ENCODE measurements around the gene NELL2. TPM values are rescaled to one million over a fixed set of nuclear protein-coding genes. Genes with fewer than 3 reads are reported as not detected.

The NELL2 gene
- total RNA-seq, 1 experiment from 2014 or later, result 1.1 TPM

GRCh38 chr12:44551631-44552030 is 324.5 kb downstream of the NELL2 start:
- POLR2A ChIA-PET, result no interaction called here
- no peaks in the 10 kb centered on the region for H3K27me3 ChIP-seq (ENCODE audit: insufficient read depth, low read length)
- no peak overlapping the region for H3K27ac ChIP-seq (ENCODE audit: low read depth, low read length)
- H3K4me1 ChIP-seq (ENCODE audit: control insufficient read depth in 1 of 2, insufficient read depth in 2 of 2, low read length in 2 of 2), result no peaks in the 10 kb centered on the region
- H3K9me3 ChIP-seq (ENCODE audit: control insufficient read depth in 1 of 2, insufficient read depth in 1 of 2, low read depth in 1 of 2, low read length in 2 of 2), result no peaks in the 10 kb centered on the region
- RAD21 ChIA-PET (ENCODE audit: low non-redundant PET in 1 of 2, low total read pairs in 2 of 2, uncharacterized antibody in 2 of 2, unreplicated experiment in 2 of 2), result no interaction called here
- no peak overlapping the region for H2AFZ ChIP-seq (ENCODE audit: low read depth, low read length, poor library complexity, severe bottlenecking)
- no peaks in the 10 kb centered on the region for H3K9me2 ChIP-seq (ENCODE audit: insufficient read depth)
- H3K4me2 ChIP-seq (ENCODE audit: low read length), result no peak overlapping the region
- CTCF ChIA-PET, result no interaction called here
- intact Hi-C loops (cut with micrococcal nuclease), result no loop called here
- no peaks in the 10 kb centered on the region for H3K79me2 ChIP-seq (ENCODE audit: insufficient read depth, low read length)
- no peaks in the 10 kb centered on the region for H3K36me3 ChIP-seq (ENCODE audit: control insufficient read depth in 1 of 2, insufficient read depth in 2 of 2, low read length in 2 of 2)
- TF ChIP-seq ZNF274 (IDR thresholded peaks at IDR 0.05; ENCODE audit: low read depth, low read length), result no peak
- TF ChIP-seq, protein P1, sequence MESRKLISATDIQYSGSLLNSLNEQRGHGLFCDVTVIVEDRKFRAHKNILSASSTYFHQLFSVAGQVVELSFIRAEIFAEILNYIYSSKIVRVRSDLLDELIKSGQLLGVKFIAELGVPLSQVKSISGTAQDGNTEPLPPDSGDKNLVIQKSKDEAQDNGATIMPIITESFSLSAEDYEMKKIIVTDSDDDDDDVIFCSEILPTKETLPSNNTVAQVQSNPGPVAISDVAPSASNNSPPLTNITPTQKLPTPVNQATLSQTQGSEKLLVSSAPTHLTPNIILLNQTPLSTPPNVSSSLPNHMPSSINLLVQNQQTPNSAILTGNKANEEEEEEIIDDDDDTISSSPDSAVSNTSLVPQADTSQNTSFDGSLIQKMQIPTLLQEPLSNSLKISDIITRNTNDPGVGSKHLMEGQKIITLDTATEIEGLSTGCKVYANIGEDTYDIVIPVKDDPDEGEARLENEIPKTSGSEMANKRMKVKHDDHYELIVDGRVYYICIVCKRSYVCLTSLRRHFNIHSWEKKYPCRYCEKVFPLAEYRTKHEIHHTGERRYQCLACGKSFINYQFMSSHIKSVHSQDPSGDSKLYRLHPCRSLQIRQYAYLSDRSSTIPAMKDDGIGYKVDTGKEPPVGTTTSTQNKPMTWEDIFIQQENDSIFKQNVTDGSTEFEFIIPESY (IDR thresholded peaks at IDR 0.05; ENCODE audit: extremely low read depth, insufficient replicate concordance, low read length), result no peak
- no peak for TF ChIP-seq ZFX (IDR thresholded peaks at IDR 0.05)
- TF ChIP-seq, protein P2, sequence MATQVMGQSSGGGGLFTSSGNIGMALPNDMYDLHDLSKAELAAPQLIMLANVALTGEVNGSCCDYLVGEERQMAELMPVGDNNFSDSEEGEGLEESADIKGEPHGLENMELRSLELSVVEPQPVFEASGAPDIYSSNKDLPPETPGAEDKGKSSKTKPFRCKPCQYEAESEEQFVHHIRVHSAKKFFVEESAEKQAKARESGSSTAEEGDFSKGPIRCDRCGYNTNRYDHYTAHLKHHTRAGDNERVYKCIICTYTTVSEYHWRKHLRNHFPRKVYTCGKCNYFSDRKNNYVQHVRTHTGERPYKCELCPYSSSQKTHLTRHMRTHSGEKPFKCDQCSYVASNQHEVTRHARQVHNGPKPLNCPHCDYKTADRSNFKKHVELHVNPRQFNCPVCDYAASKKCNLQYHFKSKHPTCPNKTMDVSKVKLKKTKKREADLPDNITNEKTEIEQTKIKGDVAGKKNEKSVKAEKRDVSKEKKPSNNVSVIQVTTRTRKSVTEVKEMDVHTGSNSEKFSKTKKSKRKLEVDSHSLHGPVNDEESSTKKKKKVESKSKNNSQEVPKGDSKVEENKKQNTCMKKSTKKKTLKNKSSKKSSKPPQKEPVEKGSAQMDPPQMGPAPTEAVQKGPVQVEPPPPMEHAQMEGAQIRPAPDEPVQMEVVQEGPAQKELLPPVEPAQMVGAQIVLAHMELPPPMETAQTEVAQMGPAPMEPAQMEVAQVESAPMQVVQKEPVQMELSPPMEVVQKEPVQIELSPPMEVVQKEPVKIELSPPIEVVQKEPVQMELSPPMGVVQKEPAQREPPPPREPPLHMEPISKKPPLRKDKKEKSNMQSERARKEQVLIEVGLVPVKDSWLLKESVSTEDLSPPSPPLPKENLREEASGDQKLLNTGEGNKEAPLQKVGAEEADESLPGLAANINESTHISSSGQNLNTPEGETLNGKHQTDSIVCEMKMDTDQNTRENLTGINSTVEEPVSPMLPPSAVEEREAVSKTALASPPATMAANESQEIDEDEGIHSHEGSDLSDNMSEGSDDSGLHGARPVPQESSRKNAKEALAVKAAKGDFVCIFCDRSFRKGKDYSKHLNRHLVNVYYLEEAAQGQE (IDR thresholded peaks at IDR 0.05; ENCODE audit: low read depth), result no peak
- TF ChIP-seq ATF3 (IDR thresholded peaks at IDR 0.05), result no peak
- TF ChIP-seq, protein P3, sequence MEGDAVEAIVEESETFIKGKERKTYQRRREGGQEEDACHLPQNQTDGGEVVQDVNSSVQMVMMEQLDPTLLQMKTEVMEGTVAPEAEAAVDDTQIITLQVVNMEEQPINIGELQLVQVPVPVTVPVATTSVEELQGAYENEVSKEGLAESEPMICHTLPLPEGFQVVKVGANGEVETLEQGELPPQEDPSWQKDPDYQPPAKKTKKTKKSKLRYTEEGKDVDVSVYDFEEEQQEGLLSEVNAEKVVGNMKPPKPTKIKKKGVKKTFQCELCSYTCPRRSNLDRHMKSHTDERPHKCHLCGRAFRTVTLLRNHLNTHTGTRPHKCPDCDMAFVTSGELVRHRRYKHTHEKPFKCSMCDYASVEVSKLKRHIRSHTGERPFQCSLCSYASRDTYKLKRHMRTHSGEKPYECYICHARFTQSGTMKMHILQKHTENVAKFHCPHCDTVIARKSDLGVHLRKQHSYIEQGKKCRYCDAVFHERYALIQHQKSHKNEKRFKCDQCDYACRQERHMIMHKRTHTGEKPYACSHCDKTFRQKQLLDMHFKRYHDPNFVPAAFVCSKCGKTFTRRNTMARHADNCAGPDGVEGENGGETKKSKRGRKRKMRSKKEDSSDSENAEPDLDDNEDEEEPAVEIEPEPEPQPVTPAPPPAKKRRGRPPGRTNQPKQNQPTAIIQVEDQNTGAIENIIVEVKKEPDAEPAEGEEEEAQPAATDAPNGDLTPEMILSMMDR (IDR thresholded peaks at IDR 0.05 in 2 of 3, conservative IDR thresholded peaks at IDR 0.05 in 1 of 3; ENCODE audit: borderline replicate concordance in 1 of 3, insufficient read depth in 1 of 3, low read depth in 2 of 3, low read length in 2 of 3), result no peak
- TF ChIP-seq JUND (IDR thresholded peaks at IDR 0.05), result no peak
- TF ChIP-seq SRF (IDR thresholded peaks at IDR 0.05; ENCODE audit: low read depth), result no peak
- no peak for TF ChIP-seq EZH2 (IDR thresholded peaks at IDR 0.05)
- no peak for TF ChIP-seq FOSL1 (IDR thresholded peaks at IDR 0.05; ENCODE audit: low read depth)
- no peak for TF ChIP-seq SIN3A (IDR thresholded peaks at IDR 0.05; ENCODE audit: low read depth)
- TF ChIP-seq EZH2phosphoT487 (IDR thresholded peaks at IDR 0.05; ENCODE audit: borderline replicate concordance), result no peak
- no peak for TF ChIP-seq EGR1 (IDR thresholded peaks at IDR 0.05; ENCODE audit: low read depth)
- TF ChIP-seq SP1 (IDR thresholded peaks at IDR 0.05; ENCODE audit: low read depth), result no peak
- TF ChIP-seq RAD21 (IDR thresholded peaks at IDR 0.05; ENCODE audit: low read depth), result no peak
- TF ChIP-seq YY1 (IDR thresholded peaks at IDR 0.05; ENCODE audit: extremely low read depth, insufficient replicate concordance, low read depth, low read length), result no peak
- TF ChIP-seq TCF7L2 (IDR thresholded peaks at IDR 0.05; ENCODE audit: borderline replicate concordance, extremely low read depth, insufficient read depth, insufficient read length), result no peak
- TF ChIP-seq MAX (IDR thresholded peaks at IDR 0.05), result no peak
- no peak for DNase-seq (ENCODE audit: low read depth, low spot score)
- no peak for ATAC-seq
- H3K4me3 ChIP-seq (replicated peaks in 1 of 2; ENCODE audit: low read depth in 1 of 2, low read length in 2 of 2), result no peak overlapping the region
- no peak overlapping the region for H3K9ac ChIP-seq (ENCODE audit: low read length)
- BruUV-seq (replicated peaks), result no TSS peak
- H4K20me1 ChIP-seq (ENCODE audit: insufficient read depth), result no peaks in the 10 kb centered on the region

Measured in HCT116 (cell line).